SH-SY5Y (cell line): ENCODE data around the gene CTCFL.

ENCODE experiments used
- GATA2 ChIP-seq: IDR thresholded peaks from 2 replicates; pipeline ENCODE4 v1.6.1; 2011; ENCODE audit warnings: mild to moderate bottlenecking, low read depth, low read length
- GATA3 ChIP-seq: IDR thresholded peaks from 2 replicates; pipeline ENCODE4 v1.6.1; 2011; ENCODE audit warnings: low read depth, mild to moderate bottlenecking, low read length, moderate library complexity

DNA sequence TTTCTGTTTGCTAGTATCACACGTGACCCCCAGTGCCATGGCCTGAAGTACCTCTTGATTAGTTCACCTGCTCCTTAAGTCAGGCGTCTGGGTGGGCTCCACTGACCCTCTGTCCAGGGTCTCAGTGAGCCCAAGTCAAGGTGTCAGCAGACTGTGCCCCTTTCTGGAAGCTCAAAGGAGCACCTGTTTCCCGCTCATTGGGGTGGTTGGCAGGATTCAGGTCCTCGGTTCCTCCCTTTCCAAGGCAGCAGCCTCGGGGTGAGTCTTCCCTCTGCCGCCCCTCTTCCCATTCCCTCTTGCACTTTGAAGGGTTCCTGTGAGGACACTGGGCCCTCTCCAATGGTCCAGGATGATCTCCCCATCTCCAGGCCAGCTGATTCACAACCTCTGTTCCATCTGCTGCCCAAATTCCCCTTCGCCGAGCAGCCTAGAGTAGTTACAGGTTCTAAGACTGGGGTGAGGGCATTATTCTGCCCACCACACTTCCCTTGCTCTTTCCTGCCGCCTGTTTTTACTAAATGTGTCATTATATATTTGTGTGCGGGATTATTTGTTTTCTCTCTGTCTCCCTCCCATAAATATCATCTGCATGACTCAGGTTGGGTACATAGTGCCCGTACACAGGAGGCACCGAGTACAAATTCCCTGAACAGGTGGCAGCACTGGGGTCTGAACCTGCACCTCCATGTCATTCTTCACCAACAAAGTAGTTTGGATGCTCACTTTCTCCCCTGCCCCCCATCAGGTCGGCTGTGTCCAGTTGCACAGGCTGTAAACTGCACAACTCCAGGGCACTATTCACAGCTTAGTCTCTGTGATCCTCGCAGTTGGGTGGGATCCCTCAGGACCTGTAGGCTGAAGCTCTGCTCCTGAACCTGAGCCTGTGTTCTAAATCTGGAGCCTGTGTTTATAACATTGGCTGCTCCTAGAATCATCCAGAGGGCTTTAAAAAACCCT lies 75.3 kb downstream of the CTCFL start:
- TF ChIP-seq GATA3 (no peak), GATA2 (no peak)
